ENCODE results near the gene KCNIP3. TPM values are rescaled to one million over a fixed set of nuclear protein-coding genes. Genes with fewer than 3 reads are reported as not detected.

KCNIP3 gene
- total RNA-seq, 1 donor from 2014 or later = 6.3 TPM

DNA sequence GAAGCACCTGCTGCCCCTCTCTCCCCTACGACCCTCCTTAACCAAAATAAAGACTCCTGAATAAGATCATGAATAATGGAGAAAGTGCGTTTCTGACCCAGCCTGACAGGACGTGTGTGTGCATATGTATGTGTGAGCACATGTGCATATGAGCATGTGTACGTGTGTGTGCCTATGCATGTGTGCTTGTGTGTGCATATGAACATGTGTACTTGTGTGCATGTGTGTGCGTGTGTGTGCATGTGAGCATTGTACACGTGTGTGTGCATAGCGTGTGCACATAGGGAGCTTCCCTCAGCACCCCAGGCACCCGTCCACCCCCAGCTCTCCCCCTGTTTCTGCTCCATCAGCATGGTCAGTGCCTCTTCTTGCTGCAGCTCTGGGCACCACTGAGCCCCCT is 10.7 kb downstream of the KCNIP3 start:
- H3K4me3 Mint-ChIP-seq (ENCODE audit: low read depth) = no peak overlapping the region

GRCh38 chr2:95308426-95308990 is 11.4 kb downstream of the KCNIP3 start:
- H3K9me3 Mint-ChIP-seq (ENCODE audit: low read depth) = no peaks in the 10 kb centered on the region
- H3K4me3 Mint-ChIP-seq (ENCODE audit: low read depth) = no peak overlapping the region
- H3K27ac Mint-ChIP-seq = no peak overlapping the region
- no peak for TF ChIP-seq CTCF (IDR thresholded peaks at IDR 0.05; ENCODE audit: unreplicated experiment)
- H3K4me1 Mint-ChIP-seq (ENCODE audit: low read depth) = peaks cover 6% of the 10 kb centered on the region
- H3K27me3 Mint-ChIP-seq = peaks cover 7% of the 10 kb centered on the region
- no peaks in the 10 kb centered on the region for H3K36me3 Mint-ChIP-seq (ENCODE audit: insufficient read depth)
- DNase-seq (ENCODE audit: low spot score, unreplicated experiment) = no peak

More for the DNA sequence above, 10.7 kb downstream of the KCNIP3 start:
- no peaks in the 10 kb centered on the region for H3K36me3 Mint-ChIP-seq (ENCODE audit: insufficient read depth)
- TF ChIP-seq CTCF (IDR thresholded peaks at IDR 0.05; ENCODE audit: unreplicated experiment) = no peak
- peaks cover 6% of the 10 kb centered on the region for H3K4me1 Mint-ChIP-seq (ENCODE audit: low read depth)
- no peak overlapping the region for H3K27ac Mint-ChIP-seq
- DNase-seq (ENCODE audit: low spot score, unreplicated experiment) = no peak
- H3K27me3 Mint-ChIP-seq = peaks cover 9% of the 10 kb centered on the region
- H3K9me3 Mint-ChIP-seq (ENCODE audit: low read depth) = no peaks in the 10 kb centered on the region

DNA sequence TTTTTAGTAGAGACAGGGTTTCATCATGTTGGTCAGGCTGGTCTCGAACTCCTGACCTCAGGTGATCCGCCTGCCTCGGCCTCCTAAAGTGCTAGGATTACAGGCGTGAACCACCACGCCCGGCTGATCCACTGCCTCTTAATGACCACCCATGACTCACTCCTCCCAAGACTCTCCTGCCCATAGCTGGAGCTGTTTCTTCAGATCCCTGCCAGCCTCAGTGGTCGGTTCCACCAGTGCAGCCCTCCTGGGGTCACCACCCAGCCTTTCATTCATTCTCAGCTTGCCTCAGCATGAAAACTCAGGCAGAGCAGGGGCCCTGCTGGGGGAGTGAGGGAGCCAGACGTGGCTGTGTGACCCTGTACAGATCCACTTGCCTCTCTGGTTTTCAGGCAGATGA is 12.5 kb downstream of the KCNIP3 start:
- no peak overlapping the region for H3K4me3 Mint-ChIP-seq (ENCODE audit: low read depth)
- peaks cover 7% of the 10 kb centered on the region for H3K27me3 Mint-ChIP-seq
- TF ChIP-seq CTCF (IDR thresholded peaks at IDR 0.05; ENCODE audit: unreplicated experiment) = no peak
- no peak for DNase-seq (ENCODE audit: low spot score, unreplicated experiment)
- no peaks in the 10 kb centered on the region for H3K36me3 Mint-ChIP-seq (ENCODE audit: insufficient read depth)
- no peaks in the 10 kb centered on the region for H3K9me3 Mint-ChIP-seq (ENCODE audit: low read depth)
- H3K4me1 Mint-ChIP-seq (ENCODE audit: low read depth) = peaks cover 6% of the 10 kb centered on the region
- no peak overlapping the region for H3K27ac Mint-ChIP-seq

DNA sequence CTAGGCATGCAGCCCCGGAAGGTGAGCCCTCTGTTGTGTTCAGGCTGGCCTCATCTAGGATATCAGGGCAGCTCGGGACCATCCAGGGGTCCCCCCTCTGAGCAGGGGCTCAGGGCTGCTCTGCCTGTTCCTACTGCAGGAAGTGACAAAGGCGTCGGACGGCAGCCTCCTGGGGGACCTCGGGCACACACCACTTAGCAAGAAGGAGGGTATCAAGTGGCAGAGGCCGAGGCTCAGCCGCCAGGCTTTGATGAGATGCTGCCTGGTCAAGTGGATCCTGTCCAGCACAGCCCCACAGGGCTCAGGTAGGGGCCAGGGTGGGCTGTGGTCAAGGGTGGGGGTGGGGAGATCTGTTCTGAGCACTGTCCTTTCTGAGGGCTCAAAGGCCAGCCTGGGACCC is 13.1 kb downstream of the KCNIP3 start:
- Mint-ChIP-seq H3K27me3 (peaks cover 9% of the 10 kb centered on the region), H3K9me3 (ENCODE audit: low read depth) (no peaks in the 10 kb centered on the region), H3K27ac (no peak overlapping the region), H3K4me1 (ENCODE audit: low read depth) (peaks cover 7% of the 10 kb centered on the region), H3K4me3 (ENCODE audit: low read depth) (no peak overlapping the region), H3K36me3 (ENCODE audit: insufficient read depth) (no peaks in the 10 kb centered on the region)
- no peak for TF ChIP-seq CTCF (IDR thresholded peaks at IDR 0.05; ENCODE audit: unreplicated experiment)
- no peak for DNase-seq (ENCODE audit: low spot score, unreplicated experiment)

DNA sequence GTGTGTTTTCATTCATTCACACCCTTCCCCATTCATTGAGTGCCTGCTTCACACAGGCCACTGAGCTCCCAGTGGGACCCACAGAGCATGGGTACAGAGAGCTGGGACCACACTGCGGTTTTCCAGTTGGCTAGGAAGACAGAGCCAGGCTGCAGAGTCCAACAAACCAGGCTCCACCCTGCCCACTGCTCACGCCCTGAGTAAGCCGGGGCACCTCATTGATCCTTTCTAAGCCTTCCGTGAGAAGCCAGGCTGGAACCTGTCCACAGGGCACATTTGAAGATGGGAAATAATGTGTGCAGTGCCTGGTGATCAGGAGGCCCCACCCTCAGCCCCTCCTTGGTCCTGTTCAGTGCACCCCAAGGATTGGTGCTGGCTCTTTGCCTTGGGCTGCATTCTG is 13.5 kb downstream of the KCNIP3 start:
- TF ChIP-seq CTCF (IDR thresholded peaks at IDR 0.05; ENCODE audit: unreplicated experiment) = no peak
- peaks cover 9% of the 10 kb centered on the region for H3K27me3 Mint-ChIP-seq
- no peak for DNase-seq (ENCODE audit: low spot score, unreplicated experiment)
- no peak overlapping the region for H3K27ac Mint-ChIP-seq
- no peak overlapping the region for H3K4me3 Mint-ChIP-seq (ENCODE audit: low read depth)
- no peaks in the 10 kb centered on the region for H3K36me3 Mint-ChIP-seq (ENCODE audit: insufficient read depth)
- peaks cover 4% of the 10 kb centered on the region for H3K4me1 Mint-ChIP-seq (ENCODE audit: low read depth)
- H3K9me3 Mint-ChIP-seq (ENCODE audit: low read depth) = no peaks in the 10 kb centered on the region

All from progenitor cell of endocrine pancreas (in vitro differentiated cells).